HepG2 (cell line): Measurements from ENCODE around the gene SNHG17.
"Not testable (repeated sequence)": the region's sequence is repeated elsewhere in the genome, so short reads cannot be mapped to it uniquely, and the experiment has no call there.

Experiments used
- CBX1 ChIP-seq: IDR thresholded peaks from one replicate; pipeline ENCODE4 v1.6.1; 2016; ENCODE audit warnings: antibody characterized with exemption, low read depth
- CTCF ChIP-seq: sonication (generic); formaldehyde crosslinking; IDR thresholded peaks from 2 replicates; pipeline ENCODE4 v1.5.0; 2020; ENCODE audit warnings: mild to moderate bottlenecking, missing genetic modification reagents, moderate library complexity
- FOXP1 ChIP-seq, 2 experiments: fragments of 450-650 bp in 1 of 2; IDR thresholded peaks; 2 replicates each; pipeline ENCODE4 v1.6.1; 2017 to 2018; ENCODE audit warnings: antibody characterized with exemption in 1 of 2
- KLF13 ChIP-seq: sonication (generic); formaldehyde crosslinking; IDR thresholded peaks from 2 replicates; pipeline ENCODE4 v1.4.0; 2020; ENCODE audit warnings: mild to moderate bottlenecking, missing genetic modification reagents
- KMT2A ChIP-seq: sonication (generic); formaldehyde crosslinking; IDR thresholded peaks from 2 replicates; pipeline ENCODE4 v1.4.0; 2020; ENCODE audit warnings: missing genetic modification reagents
- PHF5A ChIP-seq: IDR thresholded peaks from one replicate; pipeline ENCODE4 v1.6.1; 2018; ENCODE audit warnings: low read depth, missing genetic modification reagents; ENCODE audit not compliant: unreplicated experiment
- POLR2G ChIP-seq: fragments of 200-400 bp; formaldehyde crosslinking; IDR thresholded peaks from 2 replicates; pipeline ENCODE4 v1.6.1; 2018; ENCODE audit warnings: mild to moderate bottlenecking, low read depth, low read length, moderate library complexity
- PRDM10 ChIP-seq: sonication (generic); formaldehyde crosslinking; IDR thresholded peaks from 2 replicates; pipeline ENCODE4 v1.4.0; 2020; ENCODE audit warnings: low read depth, missing genetic modification reagents
- SMC3 ChIP-seq: IDR thresholded peaks from 2 replicates; pipeline ENCODE4 v1.6.1; 2011; ENCODE audit warnings: low read length, improper control_type of control experiment

GRCh38 chr20:38407822-38408221, 27.3 kb downstream of the SNHG17 start:
- not testable (repeated sequence) for TF ChIP-seq KLF13 (CRISPR knock-in tag); PRDM10; CBX1; POLR2G; FOXP1 (IDR thresholded peaks at IDR 0.05); FOXP1 (CRISPR knock-in tag; IDR thresholded peaks at IDR 0.05); SMC3; CTCF (CRISPR knock-in tag); PHF5A (CRISPR knock-in tag); KMT2A
